K562 (cell line): ENCODE data around the gene ITPKB. TPM values are rescaled to one million over a fixed set of nuclear protein-coding genes. Genes with fewer than 3 reads are reported as not detected.
A peak's percentile ranks its signal among the peaks of the same experiment; 100 is the strongest.

Experiments
- ATAC-seq: fragments of 200-7000 bp; cut with Tn5 transposase; 3 replicates; pipeline ENCODE4 v1.9.1; 2020; ENCODE audit warnings: moderate library complexity
- BruUV-seq: library from RNA; stranded (reverse); fragments of 400-500 nt; replicated peaks from 2 replicates; lab custom pipeline; 2021; lab: Mats Ljungman, UMichigan
- CTCF ChIA-PET: fragments of 300-600 bp; formaldehyde crosslinking; extraction: SDS; loops from one replicate; lab custom pipeline; 2021; ENCODE audit warnings: low intra/inter-chr PET ratio; lab: Yijun Ruan, JAX
- POLR2A ChIA-PET: fragments of 300-600, 350-650 bp; sonication (Branson Sonifier 250); formaldehyde crosslinking; extraction: SDS; loops from one replicate; lab custom pipeline; 2021; ENCODE audit warnings: antibody characterized with exemption, inconsistent platforms; lab: Yijun Ruan, JAX
- DNase-seq, 4 experiments: peaks; one replicate each; pipeline versions ENCODE4 v3.0.0 to v3.0.0-alpha.2; 2011 to 2018; ENCODE audit warnings: low spot score in 3 of 4, mixed read lengths in 3 of 4; ENCODE audit errors: extremely low read depth in 1 of 4
- FAIRE-seq: peaks from 2 replicates; lab custom pipeline; 2011; peaks lifted over from hg19 to GRCh38; lab: Jason Lieb, UNC
- H2AFZ ChIP-seq: 2 replicates; pipeline ENCODE4 v1.6.0; 2011; ENCODE audit warnings: low read depth, low read length, control low read depth, inconsistent platforms
- H3K27ac ChIP-seq: fragments of 200-600 bp; 3 replicates; pipeline ENCODE4 v1.8.0; 2011; ENCODE audit warnings: low read depth, mild to moderate bottlenecking, control low read depth, inconsistent platforms, low read length, moderate library complexity, mixed read lengths; ENCODE audit errors: extremely low read depth
- H3K27me3 ChIP-seq, 2 experiments: fragments of 300-600 bp in 1 of 2; 2 replicates in 1 of 2; 3 replicates in 1 of 2; pipeline versions ENCODE4 v1.6.0 to v1.8.0; 2011; ENCODE audit warnings: inconsistent platforms in 2 of 2, low read length in 2 of 2, mild to moderate bottlenecking in 1 of 2, mixed read lengths in 1 of 2, moderate library complexity in 1 of 2; ENCODE audit not compliant: control insufficient read depth in 2 of 2, insufficient read depth in 2 of 2
- H3K36me3 ChIP-seq: fragments of 300-600 bp; 3 replicates; pipeline ENCODE4 v1.8.0; 2011; ENCODE audit warnings: mild to moderate bottlenecking, low read length, inconsistent platforms; ENCODE audit not compliant: control insufficient read depth, insufficient read depth
- H3K4me1 ChIP-seq, 2 experiments: fragments of 200-600 bp in 1 of 2; replicated peaks in 1 of 2; 2 replicates in 1 of 2; 3 replicates in 1 of 2; pipeline versions ENCODE4 v1.5.1 to v1.8.0; 2011; ENCODE audit warnings: inconsistent platforms in 2 of 2, low read length in 2 of 2, mild to moderate bottlenecking in 1 of 2, mixed read lengths in 1 of 2, moderate library complexity in 1 of 2; ENCODE audit not compliant: control insufficient read depth in 2 of 2, insufficient read depth in 2 of 2
- H3K4me2 ChIP-seq: 2 replicates; pipeline ENCODE4 v1.6.1; 2011; ENCODE audit warnings: low read length, control low read depth, inconsistent platforms, mixed read lengths; ENCODE audit not compliant: insufficient read depth
- H3K4me3 ChIP-seq: fragments of 200-600 bp; sonication (generic), shearing (Covaris generic); 2 replicates; pipeline ENCODE4 v1.5.1; 2016; ENCODE audit warnings: control low read depth, inconsistent platforms
- H3K79me2 ChIP-seq: fragments of 200-600 bp; 3 replicates; pipeline ENCODE4 v1.8.0; 2011; ENCODE audit warnings: low read length, inconsistent platforms; ENCODE audit not compliant: control insufficient read depth, insufficient read depth
- H3K9ac ChIP-seq, 2 experiments: 2 replicates each; pipeline versions ENCODE4 v1.6.0 to v1.6.1; 2011; ENCODE audit warnings: low read depth in 2 of 2, low read length in 2 of 2, control low read depth in 1 of 2, inconsistent platforms in 1 of 2, mild to moderate bottlenecking in 1 of 2, mixed read lengths in 1 of 2; ENCODE audit not compliant: insufficient read depth in 1 of 2
- H3K9me1 ChIP-seq: one replicate; pipeline ENCODE4 v1.6.0; 2011; ENCODE audit warnings: inconsistent platforms, mild to moderate bottlenecking, low read length, moderate library complexity; ENCODE audit not compliant: control insufficient read depth, insufficient read depth
- H3K9me3 ChIP-seq: replicated peaks from 2 replicates; pipeline ENCODE4 v1.5.1; 2011; ENCODE audit warnings: low read depth, low read length, inconsistent platforms; ENCODE audit not compliant: control insufficient read depth, insufficient read depth
- H4K20me1 ChIP-seq: replicated peaks from 2 replicates; pipeline ENCODE4 v1.6.1; 2011; ENCODE audit warnings: low read length, inconsistent platforms, mixed read lengths; ENCODE audit not compliant: control insufficient read depth, insufficient read depth
- FOSL1 ChIP-seq: fragments of 200-800 bp; sonication (Bioruptor generic); conservative IDR thresholded peaks from 2 replicates; pipeline ENCODE4 v1.6.1; 2016; ENCODE audit warnings: missing genetic modification characterization, missing compliant biosample characterization
- HDAC3 ChIP-seq: fragments of 450-650 bp; IDR thresholded peaks from 2 replicates; pipeline ENCODE4 v1.6.1; 2018; ENCODE audit warnings: borderline replicate concordance, mild to moderate bottlenecking, moderate library complexity; ENCODE audit not compliant: partially characterized antibody
- PKNOX1 ChIP-seq: fragments of 450-650 bp; IDR thresholded peaks from 2 replicates; pipeline ENCODE4 v1.6.1; 2016
- PRDM10 ChIP-seq: fragments of 450-650 bp; IDR thresholded peaks from 2 replicates; pipeline ENCODE4 v1.6.1; 2018; ENCODE audit not compliant: partially characterized antibody
- TEAD2 ChIP-seq: fragments of 450-650 bp; IDR thresholded peaks from 2 replicates; pipeline ENCODE4 v1.6.1; 2016; ENCODE audit warnings: missing genetic modification characterization, control low read depth, missing compliant biosample characterization
- WGBS: fragments of 100-300 bp; shearing (Covaris generic); methylation state at CpG from one replicate; pipeline ENCODE4 v1.1.6; 2016; ENCODE audit warnings: low coverage, mixed read lengths; ENCODE audit not compliant: insufficient coverage; ENCODE audit errors: missing lambda C conversion rate; 5-methylcytosine and 5-hydroxymethylcytosine counted together
- in situ Hi-C: fragments of 300-500 bp; cut with MboI; formaldehyde crosslinking; loops from 4 replicates; pipeline ENCODE4 v1.15.0; 2018; ENCODE audit warnings: inconsistent platforms, mixed read lengths
- intact Hi-C: fragments of 100-400 bp; cut with micrococcal nuclease; formaldehyde crosslinking; loops from 2 replicates; pipeline ENCODE4 v1.14.2; 2022
- polyA plus RNA-seq, 8 experiments: library from polyadenylated mRNA; depleted of rRNA in 4 of 8; stranded (reverse) in 5 of 8; unstranded in 3 of 8; fragments of >200 nt; fragmentation: Nextera tagmentation in 2 of 8; fragmentation: Illumina TruSeq in 1 of 8; extraction: Ambion mirVana in 2 of 8; extraction: Trizol in 1 of 8; gene quantifications; 2 replicates each; pipeline versions ENCODE4 v1.2.1 to v1.2.3, GENCODE V29; 2011 to 2014; ENCODE audit warnings: inconsistent platforms in 1 of 8, missing spikeins in 1 of 8
- total RNA-seq, 7 experiments: library from RNA; depleted of rRNA in 6 of 7; stranded (reverse); fragments of >200 nt in 6 of 7; fragmentation: Illumina TruSeq in 2 of 7; extraction: Trizol in 2 of 7; gene quantifications; 2 replicates each; pipeline versions ENCODE4 v1.2.1 to v1.2.3, GENCODE V29; 2011 to 2021; ENCODE audit warnings: low replicate concordance in 1 of 7

ITPKB gene
- total and polyA plus RNA-seq, 9 of the 15 experiments (the other 6 are each of a cell fraction or from before 2014, with no cell fraction given): 0.01 to 0.22 TPM; not detected in 7

DNA sequence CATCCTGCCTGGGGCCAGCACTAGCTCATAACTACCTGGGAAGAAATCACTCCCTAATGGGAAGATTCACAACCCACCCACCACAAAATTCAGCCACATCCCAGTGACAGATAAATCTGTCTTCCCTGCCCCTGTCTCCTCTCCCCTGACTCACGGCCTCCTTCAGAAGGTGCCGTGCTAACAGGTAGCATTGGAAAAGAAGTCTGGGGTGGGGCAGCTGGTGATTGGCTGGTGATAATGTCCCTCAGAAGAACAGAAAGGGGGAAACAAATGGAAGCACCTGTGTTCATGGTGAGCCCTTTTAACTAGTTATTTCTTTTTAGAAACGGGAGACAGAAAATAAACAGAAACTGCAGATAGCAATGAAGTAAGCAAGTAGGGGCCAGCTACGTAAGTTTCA, 29.1 kb downstream of the ITPKB start:
- no peak overlapping the region for H2AFZ ChIP-seq
- DNase-seq: no peak
- 3% methylated on average over 4 of the region's 4 CpGs for WGBS
- ATAC-seq: no peak
- H3K36me3 ChIP-seq: no peaks in the 10 kb centered on the region
- H3K27ac ChIP-seq: no peak overlapping the region
- TF ChIP-seq FOSL1 (no peak), TEAD2 (tag) (no peak), PKNOX1 (peak; percentile 43; the same call in 1 of the 2 replicates)
- TF ChIP-seq, all 486 proteins: peak for 1
- in situ Hi-C loops (no loop called here), intact Hi-C loops (loop anchor here (2.0 kb wide), 1 partner anchor 119 kb away; no protein-coding TSS in a partner anchor)
- Histone ChIP-seq H3K4me1 (0 out of 5 replicates have a peak, but pooled peaks cover 0 to 4% of the 10 kb centered on the region in 2 experiments), H3K9me3 (0 out of 2 replicates have a peak, but pooled peaks cover 7% of the 10 kb centered on the region), H3K79me2 (no peaks in the 10 kb centered on the region), H3K4me3 (no peak overlapping the region), H3K27me3 (peaks cover 24 to 60% of the 10 kb centered on the region in 2 experiments), H4K20me1 (no peaks in the 10 kb centered on the region; the same call in 1 of the 2 replicates), H3K9ac (no peak overlapping the region), H3K9me1 (no peaks in the 10 kb centered on the region), H3K4me2 (no peak overlapping the region)
- ChIA-PET POLR2A (no interaction called here), CTCF (no interaction called here)
- FAIRE-seq: no peak
- no TSS peak for BruUV-seq

GRCh38 chr1:226708967-226709396, 30.1 kb downstream of the ITPKB start:
- CTCF ChIA-PET: no interaction called here

More at GRCh38 chr1:226708967-226709396, 30.1 kb downstream of the ITPKB start:
- no peaks in the 10 kb centered on the region for H3K9me1 ChIP-seq
- no TSS peak for BruUV-seq
- H3K4me2 ChIP-seq: no peak overlapping the region
- TF ChIP-seq HDAC3 (no peak), PRDM10 (peak; percentile 20)
- no peaks in the 10 kb centered on the region for H3K36me3 ChIP-seq
- H3K9me3 ChIP-seq: 0 out of 2 replicates have a peak, but pooled peaks cover 1% of the 10 kb centered on the region
- FAIRE-seq (no peak), DNase-seq (no peak), ATAC-seq (no peak)
- no peak overlapping the region for H3K27ac ChIP-seq
- no peak overlapping the region for H3K4me3 ChIP-seq
- 0 out of 5 replicates have a peak, but pooled peaks cover 0 to 4% of the 10 kb centered on the region in 2 experiments for H3K4me1 ChIP-seq
- intact Hi-C loops: no loop called here
- H3K27me3 ChIP-seq: peaks cover 19 to 53% of the 10 kb centered on the region in 2 experiments
- WGBS: 4% methylated on average over 5 of the region's 5 CpGs
- no peak overlapping the region for H2AFZ ChIP-seq
- in situ Hi-C loops: no loop called here
- no peaks in the 10 kb centered on the region; the same call in 1 of the 2 replicates for H4K20me1 ChIP-seq
- POLR2A ChIA-PET: no interaction called here
- no peak overlapping the region for H3K9ac ChIP-seq
- no peaks in the 10 kb centered on the region for H3K79me2 ChIP-seq
